Fibroblast of villous mesenchyme (primary cell): Measurements from ENCODE around the gene SMYD3. TPM values are rescaled to one million over a fixed set of nuclear protein-coding genes. Genes with fewer than 3 reads are reported as not detected.
A peak's percentile ranks its signal among the peaks of the same experiment; 100 is the strongest.

Experiments
- DNase-seq: peaks from one replicate; pipeline ENCODE4 v3.0.0-alpha.2; 2010; ENCODE audit warnings: low read depth
- H3K4me3 ChIP-seq: 2 replicates; pipeline ENCODE4 v1.5.1; 2011; ENCODE audit warnings: low read depth, mild to moderate bottlenecking, low read length
- CTCF ChIP-seq: IDR thresholded peaks from 2 replicates; pipeline ENCODE4 v1.5.1; 2012; ENCODE audit warnings: low read depth, mild to moderate bottlenecking, low read length; ENCODE audit not compliant: insufficient read depth
- total RNA-seq: library from RNA; depleted of rRNA; stranded (reverse); fragments of >200 nt; gene quantifications from 2 replicates; pipeline ENCODE4 v1.2.3, GENCODE V29; 2012

Gene SMYD3
- total RNA-seq, 1 donor: 35.4 TPM

- TF ChIP-seq CTCF: no peak
- H3K4me3 ChIP-seq: no peak overlapping the region
- DNase-seq: no peak
These were observed 538.3 kb downstream of the SMYD3 start for GRCh38 chr1:245968775-245969174.

GRCh38 chr1:245965398-245965797 lies 541.7 kb downstream of the SMYD3 start:
- H3K4me3 ChIP-seq: no peak overlapping the region
- no peak for DNase-seq
- TF ChIP-seq CTCF: no peak

DNA sequence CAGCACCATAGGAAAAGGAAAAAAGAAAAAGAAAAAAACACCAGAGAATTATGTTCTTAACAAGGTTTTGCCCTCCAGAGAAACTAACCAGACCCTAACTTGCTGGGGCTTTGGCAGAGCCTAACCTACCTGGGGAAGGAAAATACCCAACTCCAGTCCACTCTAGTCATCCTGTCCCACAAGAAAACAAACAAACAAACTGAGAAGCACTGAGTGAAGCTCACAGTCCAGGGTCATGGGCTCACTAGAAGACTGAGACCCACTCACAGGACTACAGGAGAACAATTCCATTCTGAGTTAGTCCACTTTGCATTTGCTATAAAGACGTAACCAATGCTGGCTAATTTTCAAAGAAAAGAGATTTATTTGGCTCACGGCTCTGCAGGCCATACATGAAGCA lies 543.4 kb downstream of the SMYD3 start:
- no peak for TF ChIP-seq CTCF
- DNase-seq: no peak
- H3K4me3 ChIP-seq: no peak overlapping the region

- no peak for TF ChIP-seq CTCF
- DNase-seq: no peak
- no peak overlapping the region for H3K4me3 ChIP-seq
These were observed 544.6 kb downstream of the SMYD3 start for GRCh38 chr1:245962453-245962852.

- TF ChIP-seq CTCF: no peak
- peak; percentile 83 for DNase-seq
- H3K4me3 ChIP-seq: no peak overlapping the region
These were observed 545.9 kb downstream of the SMYD3 start for GRCh38 chr1:245961137-245961540.

DNA sequence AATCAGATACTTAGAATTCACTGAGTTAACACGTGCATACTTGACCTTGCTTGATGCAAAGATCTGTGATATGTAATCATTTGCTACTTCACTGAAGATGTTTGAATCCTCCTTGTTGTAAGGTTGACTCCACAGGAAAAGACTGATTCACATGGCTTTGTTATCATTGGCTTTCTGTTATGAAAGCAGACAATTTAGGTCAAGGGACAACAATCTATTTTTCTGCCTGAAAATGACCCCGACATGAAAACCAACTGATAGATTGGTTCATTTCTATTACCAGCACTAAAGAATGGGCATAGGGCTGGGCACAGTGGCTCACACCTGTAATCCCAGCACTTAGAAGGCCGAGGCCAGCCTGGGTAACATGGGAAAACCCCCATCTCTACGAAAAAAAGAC lies 546.9 kb downstream of the SMYD3 start:
- H3K4me3 ChIP-seq: no peak overlapping the region
- no peak for TF ChIP-seq CTCF
- no peak for DNase-seq

DNA sequence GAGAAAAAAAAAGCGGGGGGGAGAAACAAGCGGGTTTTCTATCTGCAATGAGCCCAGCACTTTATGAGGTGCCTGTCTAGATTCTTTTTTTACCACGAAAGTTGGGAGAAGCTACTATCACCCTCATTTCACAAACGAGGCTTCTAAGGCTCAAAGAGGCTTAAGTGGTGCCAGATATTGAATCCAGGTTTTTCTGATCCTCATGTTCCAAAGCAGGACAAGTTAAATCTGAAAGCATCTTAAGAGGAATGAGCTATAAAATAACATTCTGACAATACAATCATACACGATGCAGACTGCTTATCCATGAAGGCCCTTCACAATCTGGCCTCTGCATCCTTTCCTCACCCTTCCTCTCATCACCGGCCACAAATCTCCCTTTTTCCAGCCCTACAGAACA lies 549.1 kb downstream of the SMYD3 start:
- TF ChIP-seq CTCF: no peak
- peak; percentile 67 for DNase-seq
- H3K4me3 ChIP-seq: no peak overlapping the region
